Kidney epithelial cell (primary cell): Measurements from ENCODE around the gene TNFRSF12A. TPM values are rescaled to one million over a fixed set of nuclear protein-coding genes. Genes with fewer than 3 reads are reported as not detected.

ENCODE experiments used
- DNase-seq: peaks from one replicate; pipeline ENCODE4 v3.0.0-alpha.2; 2010; ENCODE audit warnings: low read depth
- H3K27me3 ChIP-seq: 2 replicates; pipeline ENCODE4 v1.6.0; 2011; ENCODE audit warnings: low read length; ENCODE audit not compliant: control insufficient read depth, insufficient read depth
- H3K36me3 ChIP-seq: 2 replicates; pipeline ENCODE4 v1.5.1; 2011; ENCODE audit warnings: low read length; ENCODE audit not compliant: control insufficient read depth, insufficient read depth
- H3K4me3 ChIP-seq: 2 replicates; pipeline ENCODE4 v1.5.1; 2011; ENCODE audit warnings: low read depth, mild to moderate bottlenecking, control low read depth, low read length
- CTCF ChIP-seq: IDR thresholded peaks from 2 replicates; pipeline ENCODE4 v1.5.1; 2011; ENCODE audit warnings: mild to moderate bottlenecking, moderate library complexity, low read length, control low read depth, inconsistent platforms; ENCODE audit not compliant: insufficient read depth, poor library complexity, severe bottlenecking
- total RNA-seq: library from RNA; depleted of rRNA; stranded (reverse); fragments of >200 nt; gene quantifications from 2 replicates; pipeline ENCODE4 v1.2.3, GENCODE V29; 2015

The TNFRSF12A gene
- total RNA-seq, 1 donor from 2014 or later = 572 TPM

DNA sequence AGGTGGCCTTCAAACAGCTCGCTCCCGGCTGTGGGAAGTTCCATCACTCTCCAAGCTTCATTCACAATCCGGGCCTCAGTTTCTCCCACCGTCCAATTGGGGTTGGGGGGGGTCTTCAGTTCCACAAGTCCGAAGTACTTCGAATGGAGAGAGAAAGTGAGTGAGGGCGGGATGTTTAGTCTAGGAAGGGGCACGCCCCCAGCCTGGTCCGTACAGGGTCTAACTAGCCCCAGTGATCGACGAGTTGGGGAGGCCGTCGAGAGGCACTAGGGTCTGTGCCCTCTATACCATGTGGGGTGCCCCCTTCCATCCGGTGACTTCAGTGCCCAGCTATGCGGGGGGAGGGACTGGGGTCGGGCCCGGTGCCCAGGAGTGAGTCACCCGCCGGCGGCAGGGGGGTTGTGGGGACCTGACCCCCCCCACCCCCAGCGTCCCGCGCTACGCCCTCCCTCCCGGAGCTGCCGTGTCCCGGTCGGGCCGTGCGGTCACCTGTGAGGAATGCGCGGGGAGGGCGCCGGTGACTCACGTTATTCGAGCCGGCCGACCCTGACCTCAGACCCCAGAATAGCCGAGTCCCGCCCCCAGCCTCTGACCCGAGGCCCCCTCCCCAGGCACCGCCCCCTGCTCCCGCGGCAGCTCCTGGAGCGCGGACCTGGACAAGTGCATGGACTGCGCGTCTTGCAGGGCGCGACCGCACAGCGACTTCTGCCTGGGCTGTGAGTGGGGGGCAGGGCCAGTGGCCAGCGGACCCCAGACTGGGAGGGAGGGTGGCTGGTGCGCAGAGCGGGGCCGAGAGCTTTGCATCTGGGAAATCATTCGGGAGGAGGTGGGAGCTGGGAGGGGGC is 658 bp downstream of the TNFRSF12A start:
- H3K36me3 ChIP-seq = no peaks in the 10 kb centered on the region
- TF ChIP-seq CTCF = no peak
- H3K27me3 ChIP-seq = no peaks in the 10 kb centered on the region
- DNase-seq = no peak
- H3K4me3 ChIP-seq = peak overlapping the region; percentile 88

GRCh38 chr16:3021449-3022207 is 1.5 kb downstream of the TNFRSF12A start:
- H3K36me3 ChIP-seq = no peaks in the 10 kb centered on the region
- no peaks in the 10 kb centered on the region for H3K27me3 ChIP-seq
- DNase-seq = peak; percentile 80
- peak overlapping the region; percentile 88 for H3K4me3 ChIP-seq
- peak; percentile 55 for TF ChIP-seq CTCF

- Histone ChIP-seq H3K4me3 (peak overlapping the region; percentile 88), H3K27me3 (no peaks in the 10 kb centered on the region), H3K36me3 (peaks cover 4% of the 10 kb centered on the region)
- peak; percentile 81 for DNase-seq
- no peak for TF ChIP-seq CTCF
These were observed 2.1 kb downstream of the TNFRSF12A start for GRCh38 chr16:3022208-3022683.

GRCh38 chr16:3022684-3023414 is 2.7 kb downstream of the TNFRSF12A start:
- Histone ChIP-seq H3K27me3 (no peaks in the 10 kb centered on the region), H3K36me3 (peaks cover 4% of the 10 kb centered on the region), H3K4me3 (peak overlapping the region; percentile 60)
- no peak for DNase-seq
- no peak for TF ChIP-seq CTCF

DNA sequence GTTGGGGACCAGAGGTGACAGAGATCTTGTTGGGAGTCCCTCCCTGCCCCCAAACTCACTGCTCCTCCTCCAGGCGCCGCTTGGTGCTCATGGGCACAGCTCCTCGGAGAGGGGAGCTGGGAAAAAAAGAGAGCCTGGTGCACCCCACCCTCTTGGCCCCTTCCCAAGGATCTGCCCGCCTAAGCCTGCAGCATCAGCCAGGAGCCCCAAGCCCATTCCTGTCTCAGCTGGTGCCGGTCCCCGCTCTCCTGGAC is 3.2 kb downstream of the TNFRSF12A start:
- no peak for DNase-seq
- Histone ChIP-seq H3K27me3 (peaks cover under 1% of the 10 kb centered on the region), H3K36me3 (peaks cover 4% of the 10 kb centered on the region), H3K4me3 (peak overlapping the region; percentile 60)
- no peak for TF ChIP-seq CTCF
